ENCODE measurements around the gene DYNC1H1. TPM values are rescaled to one million over a fixed set of nuclear protein-coding genes. Genes with fewer than 3 reads are reported as not detected.

The DYNC1H1 gene
- total RNA-seq, 4 donors from 2014 or later: 486 to 737 (median 718) TPM

GRCh38 chr14:102037686-102038085 is 73.3 kb downstream of the DYNC1H1 start:
- ATAC-seq (no peak), DNase-seq (no peak)
- intact Hi-C loops (cut with DNase I; ENCODE audit: low total_unique reads) (no loop called here), in situ Hi-C loops (cut with MboI; ENCODE audit: low sequenced_read_pairs in 4 of 4) (no loop called here)
- no peak for TF ChIP-seq POLR2A (IDR thresholded peaks at IDR 0.05)
- TF ChIP-seq CTCF (IDR thresholded peaks at IDR 0.05 in 4 of 5, conservative IDR thresholded peaks at IDR 0.05 in 1 of 5): no peak
- Histone ChIP-seq H3K4me3 (no peak overlapping the region), H3K27me3 (no peaks in the 10 kb centered on the region), H3K27ac (no peak overlapping the region), H3K36me3 (peaks cover 2 to 100% of the 10 kb centered on the region in 2 donors), H3K4me1 (no peaks in the 10 kb centered on the region), H3K9me3 (no peaks in the 10 kb centered on the region)

GRCh38 chr14:102039157-102039556 is 74.8 kb downstream of the DYNC1H1 start:
- no peak for DNase-seq
- in situ Hi-C loops (cut with MboI; ENCODE audit: low sequenced_read_pairs in 4 of 4): no loop called here

GRCh38 chr14:102040153-102040552 is 75.8 kb downstream of the DYNC1H1 start:
- Histone ChIP-seq H3K36me3 (peaks cover 2 to 99% of the 10 kb centered on the region in 2 donors), H3K27me3 (no peaks in the 10 kb centered on the region), H3K9me3 (no peaks in the 10 kb centered on the region), H3K4me3 (no peak overlapping the region), H3K4me1 (peaks cover 7 to 15% of the 10 kb centered on the region in 2 donors), H3K27ac (no peak overlapping the region)
- in situ Hi-C loops (cut with MboI; ENCODE audit: low sequenced_read_pairs in 4 of 4) (loop anchor here (5.0 to 10.0 kb wide), 3 partner anchors 55 to 275 kb away; partner anchors contain the start of gene ZNF839 (in 1 of the 4)), intact Hi-C loops (cut with DNase I; ENCODE audit: low total_unique reads) (loop anchor here (5.0 kb wide), 1 partner anchor 78 kb away; the partner anchor contains the start of gene DYNC1H1)
- no peak for TF ChIP-seq CTCF (IDR thresholded peaks at IDR 0.05 in 4 of 5, conservative IDR thresholded peaks at IDR 0.05 in 1 of 5)
- TF ChIP-seq POLR2A (IDR thresholded peaks at IDR 0.05): no peak
- ATAC-seq (no peak), DNase-seq (no peak)

More at GRCh38 chr14:102039157-102039556, 74.8 kb downstream of the DYNC1H1 start:
- TF ChIP-seq POLR2A (IDR thresholded peaks at IDR 0.05): no peak
- TF ChIP-seq CTCF (IDR thresholded peaks at IDR 0.05 in 4 of 5, conservative IDR thresholded peaks at IDR 0.05 in 1 of 5): no peak
- Histone ChIP-seq H3K9me3 (no peaks in the 10 kb centered on the region), H3K27me3 (no peaks in the 10 kb centered on the region), H3K27ac (no peak overlapping the region), H3K4me3 (no peak overlapping the region), H3K36me3 (peaks cover 2 to 99% of the 10 kb centered on the region in 2 donors), H3K4me1 (peaks cover 5 to 10% of the 10 kb centered on the region in 2 donors)
- no peak for ATAC-seq
- intact Hi-C loops (cut with DNase I; ENCODE audit: low total_unique reads): no loop called here

- intact Hi-C loops (cut with DNase I; ENCODE audit: low total_unique reads): loop anchor here (1.0 to 5.0 kb wide), 2 partner anchors 80 to 335 kb away; partner anchors contain the start of gene DYNC1H1
- Histone ChIP-seq H3K27me3 (no peaks in the 10 kb centered on the region), H3K36me3 (peaks cover 2 to 79% of the 10 kb centered on the region in 2 donors), H3K27ac (peak overlapping the region; percentile 70 to 85 (median 82)), H3K4me3 (no peak overlapping the region), H3K9me3 (no peaks in the 10 kb centered on the region), H3K4me1 (peaks cover 22 to 26% of the 10 kb centered on the region in 2 donors)
- no peak for ATAC-seq
- TF ChIP-seq POLR2A (IDR thresholded peaks at IDR 0.05): no peak
- no peak for TF ChIP-seq CTCF (IDR thresholded peaks at IDR 0.05 in 4 of 5, conservative IDR thresholded peaks at IDR 0.05 in 1 of 5)
- in situ Hi-C loops (cut with MboI; ENCODE audit: low sequenced_read_pairs in 4 of 4): loop anchor here (5.0 to 10.0 kb wide), 3 partner anchors 52 to 272 kb away; partner anchors contain the start of gene ZNF839 (in 1 of the 4)
- no peak for DNase-seq
These were observed 78.3 kb downstream of the DYNC1H1 start for GRCh38 chr14:102042699-102043098.
